A673 (cell line): ENCODE measurements around the gene BBS4. TPM values are rescaled to one million over a fixed set of nuclear protein-coding genes. Genes with fewer than 3 reads are reported as not detected.
A peak's percentile ranks its signal among the peaks of the same experiment; 100 is the strongest.

Experiments
- BruUV-seq: library from RNA; stranded (reverse); fragments of 400-500 nt; replicated peaks from 2 replicates; lab custom pipeline; 2021; lab: Mats Ljungman, UMichigan
- CTCF ChIA-PET: fragments of 300-600 bp; sonication (Branson Sonifier 250); formaldehyde crosslinking; loops from one replicate; lab custom pipeline; 2022; ENCODE audit warnings: antibody characterized with exemption; lab: Charles Lee
- POLR2A ChIA-PET: fragments of 300-600 bp; sonication (Branson Sonifier 250); formaldehyde crosslinking; loops from one replicate; lab custom pipeline; 2022; ENCODE audit warnings: antibody characterized with exemption; ENCODE audit not compliant: low non-redundant PET; lab: Charles Lee
- DNase-seq: peaks from one replicate; pipeline ENCODE4 v3.0.0-alpha.2; 2015; ENCODE audit warnings: low spot score
- H3K27ac ChIP-seq: fragments of 200-600 bp; sonication (generic); 2 replicates; pipeline ENCODE4 v1.5.1; 2016; ENCODE audit warnings: mixed run types, low read depth, mild to moderate bottlenecking, mixed read lengths, antibody characterized with exemption, low read length; ENCODE audit not compliant: poor library complexity, severe bottlenecking
- H3K27me3 ChIP-seq: fragments of 200-600 bp; sonication (generic); replicated peaks from 2 replicates; pipeline ENCODE4 v1.6.1; 2017; ENCODE audit warnings: mixed run types, low read depth, mild to moderate bottlenecking, mixed read lengths, antibody characterized with exemption, low read length; ENCODE audit not compliant: insufficient read depth, poor library complexity
- H3K36me3 ChIP-seq: fragments of 200-600 bp; sonication (generic); 2 replicates; pipeline ENCODE4 v1.6.1; 2016; ENCODE audit warnings: mixed run types, mild to moderate bottlenecking, mixed read lengths, antibody characterized with exemption, low read length; ENCODE audit not compliant: insufficient read depth, poor library complexity, severe bottlenecking
- H3K4me1 ChIP-seq: fragments of 200-600 bp; sonication (generic); 2 replicates; pipeline ENCODE4 v1.6.1; 2017; ENCODE audit warnings: mixed run types, mild to moderate bottlenecking, mixed read lengths, antibody characterized with exemption, low read length; ENCODE audit not compliant: insufficient read depth, poor library complexity, severe bottlenecking
- H3K4me3 ChIP-seq: fragments of 200-600 bp; sonication (generic); 2 replicates; pipeline ENCODE4 v1.5.1; 2016; ENCODE audit warnings: low read depth, mixed run types, mild to moderate bottlenecking, mixed read lengths, low read length; ENCODE audit not compliant: poor library complexity, severe bottlenecking
- H3K9me3 ChIP-seq: fragments of 200-600 bp; sonication (generic); 2 replicates; pipeline ENCODE4 v1.6.1; 2016; ENCODE audit warnings: mixed run types, low read depth, mild to moderate bottlenecking, mixed read lengths, antibody characterized with exemption, low read length; ENCODE audit not compliant: poor library complexity, severe bottlenecking
- EZH2 ChIP-seq: fragments of 200-600 bp; sonication (generic); IDR thresholded peaks from 2 replicates; pipeline ENCODE4 v1.6.1; 2017; ENCODE audit warnings: borderline replicate concordance, low read depth, mild to moderate bottlenecking, mixed read lengths, antibody characterized with exemption, low read length; ENCODE audit not compliant: poor library complexity, severe bottlenecking
- intact Hi-C: fragments of 100-400 bp; cut with micrococcal nuclease; formaldehyde crosslinking; loops from one replicate; pipeline ENCODE4 v1.10.0; 2022; ENCODE audit not compliant: unreplicated experiment
- total RNA-seq: library from RNA; stranded (reverse); gene quantifications from 2 replicates; pipeline ENCODE4 v1.2.3, GENCODE V29; 2021
- TF ChIP-seq, protein P1 (sequence below): fragments of 300-800, 200-600 bp; sonication (generic); conservative IDR thresholded peaks from 2 replicates; pipeline ENCODE4 v1.5.1; 2017; ENCODE audit warnings: low read depth, mild to moderate bottlenecking, antibody characterized with exemption, low read length, moderate library complexity, mixed read lengths

BBS4 gene
- total RNA-seq, 1 experiment from 2014 or later: 22.9 TPM

DNA sequence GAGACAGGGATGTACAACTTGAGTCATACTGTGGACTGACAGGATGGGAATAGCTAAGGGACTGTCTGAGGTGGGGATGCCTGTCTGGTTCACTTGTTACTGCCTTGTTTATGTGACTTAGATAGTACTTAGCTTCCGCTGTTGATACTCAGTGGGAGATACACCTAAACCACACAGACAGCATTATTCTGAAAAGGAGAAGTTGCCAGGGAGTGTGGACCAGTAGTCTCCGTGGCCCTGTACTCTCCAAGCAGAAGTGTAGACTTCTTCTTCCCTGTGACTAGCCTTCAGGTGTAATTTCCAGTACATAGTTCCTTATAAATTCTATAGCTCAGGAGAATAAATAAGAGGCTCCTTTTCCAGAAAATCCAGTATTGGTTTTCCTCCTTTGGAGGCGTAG lies 5.1 kb upstream of the BBS4 start:
- ChIA-PET CTCF (interaction anchor here (0.7 kb wide), 1 partner anchor 9 kb away, joined by 3 read pairs; no protein-coding TSS in a partner anchor), POLR2A (no interaction called here)
- TF ChIP-seq, protein P1, sequence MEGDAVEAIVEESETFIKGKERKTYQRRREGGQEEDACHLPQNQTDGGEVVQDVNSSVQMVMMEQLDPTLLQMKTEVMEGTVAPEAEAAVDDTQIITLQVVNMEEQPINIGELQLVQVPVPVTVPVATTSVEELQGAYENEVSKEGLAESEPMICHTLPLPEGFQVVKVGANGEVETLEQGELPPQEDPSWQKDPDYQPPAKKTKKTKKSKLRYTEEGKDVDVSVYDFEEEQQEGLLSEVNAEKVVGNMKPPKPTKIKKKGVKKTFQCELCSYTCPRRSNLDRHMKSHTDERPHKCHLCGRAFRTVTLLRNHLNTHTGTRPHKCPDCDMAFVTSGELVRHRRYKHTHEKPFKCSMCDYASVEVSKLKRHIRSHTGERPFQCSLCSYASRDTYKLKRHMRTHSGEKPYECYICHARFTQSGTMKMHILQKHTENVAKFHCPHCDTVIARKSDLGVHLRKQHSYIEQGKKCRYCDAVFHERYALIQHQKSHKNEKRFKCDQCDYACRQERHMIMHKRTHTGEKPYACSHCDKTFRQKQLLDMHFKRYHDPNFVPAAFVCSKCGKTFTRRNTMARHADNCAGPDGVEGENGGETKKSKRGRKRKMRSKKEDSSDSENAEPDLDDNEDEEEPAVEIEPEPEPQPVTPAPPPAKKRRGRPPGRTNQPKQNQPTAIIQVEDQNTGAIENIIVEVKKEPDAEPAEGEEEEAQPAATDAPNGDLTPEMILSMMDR: no peak
- TF ChIP-seq EZH2: no peak
- Histone ChIP-seq H3K9me3 (no peaks in the 10 kb centered on the region), H3K36me3 (no peaks in the 10 kb centered on the region), H3K4me1 (no peaks in the 10 kb centered on the region), H3K27ac (no peak overlapping the region), H3K4me3 (no peak overlapping the region), H3K27me3 (peaks cover 4% of the 10 kb centered on the region)
- no TSS peak for BruUV-seq
- DNase-seq: no peak
- intact Hi-C loops: no loop called here

DNA sequence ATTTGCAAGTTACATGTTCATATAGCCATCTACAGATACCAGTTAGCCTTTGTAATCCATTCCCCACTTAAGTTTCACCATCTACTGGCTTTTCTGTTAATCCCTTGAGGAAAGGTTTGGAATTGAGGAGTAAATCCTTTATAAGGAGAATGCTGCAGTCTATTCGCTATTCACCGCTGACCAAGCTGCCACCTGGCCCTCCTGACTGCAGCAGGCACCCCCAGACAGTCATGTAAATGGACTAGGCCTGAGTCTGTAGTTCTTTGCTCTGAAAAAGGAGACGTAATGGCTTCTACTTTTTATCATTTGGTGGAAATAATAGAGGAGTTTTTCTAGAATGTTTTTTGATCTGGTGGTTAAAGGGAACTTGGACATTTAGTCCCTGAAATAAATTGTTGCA lies 3.2 kb upstream of the BBS4 start:
- BruUV-seq: no TSS peak
- Histone ChIP-seq H3K9me3 (no peaks in the 10 kb centered on the region), H3K4me1 (no peaks in the 10 kb centered on the region), H3K36me3 (no peaks in the 10 kb centered on the region), H3K27me3 (peaks cover 4% of the 10 kb centered on the region), H3K27ac (no peak overlapping the region), H3K4me3 (no peak overlapping the region)
- POLR2A ChIA-PET: no interaction called here
- DNase-seq: no peak
- TF ChIP-seq, protein P1: no peak
- no peak for TF ChIP-seq EZH2
- intact Hi-C loops: no loop called here
- CTCF ChIA-PET: no interaction called here

DNA sequence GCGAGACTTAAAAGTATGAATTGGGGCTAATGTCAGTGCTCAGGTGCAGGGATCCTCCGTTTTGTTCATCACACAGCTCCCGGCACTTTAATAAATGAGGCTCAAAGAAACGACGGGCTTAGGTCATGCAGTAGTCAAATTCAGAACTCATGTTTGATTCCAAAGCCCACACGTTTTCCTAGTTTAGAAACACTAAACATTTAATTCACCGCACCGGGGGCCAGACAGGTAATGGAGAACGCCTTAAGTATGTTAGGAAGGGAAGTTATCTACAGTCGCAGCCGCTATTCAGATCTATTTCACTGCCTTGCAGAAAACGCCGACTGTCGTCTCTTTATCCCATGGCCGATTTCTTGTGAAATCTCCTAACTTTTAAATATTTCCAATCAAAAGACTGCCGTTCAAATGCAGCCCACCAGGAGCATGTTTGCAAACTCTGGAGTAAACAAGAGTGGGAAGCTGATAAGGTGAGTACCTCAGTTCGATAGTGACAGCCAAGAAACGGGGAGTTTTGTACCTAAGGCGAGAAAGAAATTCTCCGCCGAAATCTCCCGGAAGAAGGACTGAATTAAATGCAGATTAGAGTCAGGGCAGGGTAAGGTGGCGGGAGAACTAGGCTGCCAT lies 594 bp upstream of the BBS4 start:
- intact Hi-C loops: no loop called here
- no peaks in the 10 kb centered on the region for H3K4me1 ChIP-seq
- POLR2A ChIA-PET: no interaction called here
- CTCF ChIA-PET: no interaction called here
- H3K4me3 ChIP-seq: peak overlapping the region; percentile 59
- DNase-seq: no peak
- TF ChIP-seq, protein P1: no peak
- no peak for TF ChIP-seq EZH2
- no peaks in the 10 kb centered on the region for H3K9me3 ChIP-seq
- BruUV-seq: TSS peak; percentile 98
- H3K27ac ChIP-seq: peak overlapping the region; percentile 89
- H3K36me3 ChIP-seq: no peaks in the 10 kb centered on the region
- no peaks in the 10 kb centered on the region for H3K27me3 ChIP-seq
